Vagina (tissue), 2 donors: ENCODE results near the gene MYO7B. TPM values are rescaled to one million over a fixed set of nuclear protein-coding genes. Genes with fewer than 3 reads are reported as not detected.

Source experiments
- DNase-seq, 2 donors: peaks; one replicate each; pipeline ENCODE4 v3.0.0-alpha.2; 2017; ENCODE audit errors: extremely low spot score in 2 of 2
- H3K27ac ChIP-seq: fragments of 200-600 bp; sonication (generic); one replicate; pipeline ENCODE4 v1.5.1; 2019
- H3K27me3 ChIP-seq: fragments of 200-600 bp; sonication (generic); one replicate; pipeline ENCODE4 v1.5.1; 2019
- H3K36me3 ChIP-seq, 2 donors: fragments of 200-600 bp; sonication (generic); one replicate each; pipeline ENCODE4 v1.5.1; 2017 to 2019
- H3K4me1 ChIP-seq: fragments of 200-600 bp; sonication (generic); one replicate; pipeline ENCODE4 v1.5.1; 2019
- H3K4me3 ChIP-seq, 2 donors: fragments of 200-600 bp; sonication (generic); 1 replicate in 1 of 2; 2 replicates in 1 of 2; pipeline ENCODE4 v1.5.1; 2016 to 2019
- H3K9me3 ChIP-seq: fragments of 200-600 bp; sonication (generic); one replicate; pipeline ENCODE4 v1.5.1; 2019
- POLR2A ChIP-seq, 2 donors: fragments of 450-650 bp; IDR thresholded peaks; one replicate each; pipeline ENCODE4 v1.6.1; 2017; ENCODE audit warnings: antibody characterized with exemption in 2 of 2, mild to moderate bottlenecking in 2 of 2, moderate library complexity in 2 of 2
- POLR2AphosphoS5 ChIP-seq, 2 donors: sonication (generic); formaldehyde crosslinking; IDR thresholded peaks; one replicate each; pipeline ENCODE4 v1.9.0; 2017; ENCODE audit warnings: antibody characterized with exemption in 2 of 2, mild to moderate bottlenecking in 2 of 2, low read depth in 1 of 2; ENCODE audit not compliant: insufficient read depth in 1 of 2
- intact Hi-C: fragments of 100-400 bp; cut with DNase I; formaldehyde crosslinking; loops from one replicate; pipeline ENCODE4 v1.15.1; 2023
- total RNA-seq: library from RNA; depleted of rRNA; stranded (reverse); fragments of >200 nt; gene quantifications from one replicate; pipeline ENCODE4 v1.2.3, GENCODE V29; 2016
- TF ChIP-seq, protein P1 (sequence below), 3 experiments: fragments of 450-650 bp in 2 of 3; fragments of 200-600 bp in 1 of 3; sonication (generic) in 1 of 3; IDR thresholded peaks; one replicate each; pipeline ENCODE4 v1.5.1; 2017 to 2019; ENCODE audit warnings: antibody characterized with exemption in 3 of 3, mild to moderate bottlenecking in 2 of 3, moderate library complexity in 2 of 3

MYO7B gene
- total RNA-seq, 1 donor from 2014 or later: not detected

DNA sequence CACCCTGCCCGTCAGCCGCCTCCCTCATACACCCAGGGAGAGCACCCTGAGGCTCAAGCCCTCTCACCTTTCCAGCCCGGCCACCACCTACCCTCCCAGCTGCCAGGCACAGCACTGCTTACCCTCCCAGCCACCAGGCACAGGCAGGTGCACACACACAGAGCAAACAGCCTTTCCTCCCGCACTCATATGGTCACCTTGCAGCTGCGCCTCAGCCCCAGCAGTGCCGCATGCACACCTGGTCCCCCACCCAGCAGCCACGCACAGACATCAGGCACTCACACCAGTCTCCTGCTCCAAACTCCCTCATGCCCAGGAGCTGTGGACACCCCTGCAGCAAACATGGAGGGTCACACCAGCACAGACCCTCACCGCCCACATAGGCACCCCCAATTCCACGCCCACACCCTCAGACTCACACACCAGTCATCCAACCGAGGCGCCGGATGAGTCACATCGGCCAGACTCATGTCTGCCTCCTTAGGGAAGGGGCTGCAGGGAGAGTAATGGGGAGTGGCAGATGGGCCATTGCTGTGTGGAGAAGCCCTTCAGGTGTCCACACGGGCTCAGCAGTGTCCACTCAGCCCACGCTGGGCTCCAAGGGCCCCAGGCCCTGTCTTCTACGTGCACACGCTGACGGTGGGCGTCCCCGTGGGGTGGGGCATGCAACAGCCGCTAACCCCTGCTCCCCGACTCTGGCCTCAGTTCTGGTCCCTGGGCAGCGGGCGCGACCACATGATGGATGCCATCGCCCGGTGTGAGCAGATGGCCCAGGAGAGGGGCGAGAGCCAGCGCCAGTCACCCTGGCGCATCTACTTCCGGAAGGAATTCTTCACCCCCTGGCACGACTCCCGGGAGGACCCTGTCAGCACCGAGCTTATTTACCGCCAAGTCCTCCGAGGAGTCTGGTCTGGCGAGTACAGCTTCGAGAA, 88.2 kb downstream of the MYO7B start:
- Histone ChIP-seq H3K9me3 (no peaks in the 10 kb centered on the region), H3K27ac (no peak overlapping the region)
- TF ChIP-seq POLR2A (IDR thresholded peaks at IDR 0.05): no peak
- TF ChIP-seq, protein P1, sequence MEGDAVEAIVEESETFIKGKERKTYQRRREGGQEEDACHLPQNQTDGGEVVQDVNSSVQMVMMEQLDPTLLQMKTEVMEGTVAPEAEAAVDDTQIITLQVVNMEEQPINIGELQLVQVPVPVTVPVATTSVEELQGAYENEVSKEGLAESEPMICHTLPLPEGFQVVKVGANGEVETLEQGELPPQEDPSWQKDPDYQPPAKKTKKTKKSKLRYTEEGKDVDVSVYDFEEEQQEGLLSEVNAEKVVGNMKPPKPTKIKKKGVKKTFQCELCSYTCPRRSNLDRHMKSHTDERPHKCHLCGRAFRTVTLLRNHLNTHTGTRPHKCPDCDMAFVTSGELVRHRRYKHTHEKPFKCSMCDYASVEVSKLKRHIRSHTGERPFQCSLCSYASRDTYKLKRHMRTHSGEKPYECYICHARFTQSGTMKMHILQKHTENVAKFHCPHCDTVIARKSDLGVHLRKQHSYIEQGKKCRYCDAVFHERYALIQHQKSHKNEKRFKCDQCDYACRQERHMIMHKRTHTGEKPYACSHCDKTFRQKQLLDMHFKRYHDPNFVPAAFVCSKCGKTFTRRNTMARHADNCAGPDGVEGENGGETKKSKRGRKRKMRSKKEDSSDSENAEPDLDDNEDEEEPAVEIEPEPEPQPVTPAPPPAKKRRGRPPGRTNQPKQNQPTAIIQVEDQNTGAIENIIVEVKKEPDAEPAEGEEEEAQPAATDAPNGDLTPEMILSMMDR (IDR thresholded peaks at IDR 0.05): no peak
- no peak for TF ChIP-seq POLR2AphosphoS5 (IDR thresholded peaks at IDR 0.05; ENCODE audit: insufficient read depth in 1 of 2, low read depth in 1 of 2)

DNA sequence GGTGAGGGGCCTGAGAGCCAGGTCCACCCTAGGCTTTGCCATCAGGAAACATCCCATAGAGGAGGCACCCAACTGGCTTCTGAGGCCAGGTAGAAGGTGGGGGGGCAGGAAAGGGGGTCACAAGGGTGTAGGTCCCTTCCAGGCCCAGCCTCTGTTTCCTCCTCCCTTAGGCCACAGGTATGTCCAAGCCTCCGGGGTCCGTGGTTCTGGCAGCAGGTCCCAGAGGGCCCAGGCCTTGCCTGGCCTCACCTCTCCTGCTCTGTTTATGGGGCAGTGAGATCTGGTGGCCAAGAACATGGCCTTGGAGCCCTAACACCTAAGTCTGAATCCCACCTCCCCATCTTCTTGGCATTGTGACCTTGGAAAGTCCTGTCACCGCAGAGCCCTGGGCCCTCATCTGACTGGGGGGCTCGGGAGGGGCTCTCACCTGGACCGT, 88.9 kb downstream of the MYO7B start:
- no peaks in the 10 kb centered on the region for H3K9me3 ChIP-seq
- TF ChIP-seq POLR2AphosphoS5 (IDR thresholded peaks at IDR 0.05; ENCODE audit: insufficient read depth in 1 of 2, low read depth in 1 of 2) (no peak), POLR2A (IDR thresholded peaks at IDR 0.05) (no peak)
- TF ChIP-seq, protein P1 (IDR thresholded peaks at IDR 0.05): no peak
- no peak for DNase-seq
- intact Hi-C loops: no loop called here
- H3K4me1 ChIP-seq: no peaks in the 10 kb centered on the region
- no peaks in the 10 kb centered on the region for H3K36me3 ChIP-seq
- no peak overlapping the region for H3K4me3 ChIP-seq
- no peak overlapping the region for H3K27ac ChIP-seq
- no peaks in the 10 kb centered on the region for H3K27me3 ChIP-seq

More for the DNA sequence above, 88.2 kb downstream of the MYO7B start:
- Histone ChIP-seq H3K36me3 (no peaks in the 10 kb centered on the region), H3K4me1 (no peaks in the 10 kb centered on the region), H3K4me3 (no peak overlapping the region), H3K27me3 (no peaks in the 10 kb centered on the region)
- DNase-seq: no peak
- intact Hi-C loops: no loop called here

DNA sequence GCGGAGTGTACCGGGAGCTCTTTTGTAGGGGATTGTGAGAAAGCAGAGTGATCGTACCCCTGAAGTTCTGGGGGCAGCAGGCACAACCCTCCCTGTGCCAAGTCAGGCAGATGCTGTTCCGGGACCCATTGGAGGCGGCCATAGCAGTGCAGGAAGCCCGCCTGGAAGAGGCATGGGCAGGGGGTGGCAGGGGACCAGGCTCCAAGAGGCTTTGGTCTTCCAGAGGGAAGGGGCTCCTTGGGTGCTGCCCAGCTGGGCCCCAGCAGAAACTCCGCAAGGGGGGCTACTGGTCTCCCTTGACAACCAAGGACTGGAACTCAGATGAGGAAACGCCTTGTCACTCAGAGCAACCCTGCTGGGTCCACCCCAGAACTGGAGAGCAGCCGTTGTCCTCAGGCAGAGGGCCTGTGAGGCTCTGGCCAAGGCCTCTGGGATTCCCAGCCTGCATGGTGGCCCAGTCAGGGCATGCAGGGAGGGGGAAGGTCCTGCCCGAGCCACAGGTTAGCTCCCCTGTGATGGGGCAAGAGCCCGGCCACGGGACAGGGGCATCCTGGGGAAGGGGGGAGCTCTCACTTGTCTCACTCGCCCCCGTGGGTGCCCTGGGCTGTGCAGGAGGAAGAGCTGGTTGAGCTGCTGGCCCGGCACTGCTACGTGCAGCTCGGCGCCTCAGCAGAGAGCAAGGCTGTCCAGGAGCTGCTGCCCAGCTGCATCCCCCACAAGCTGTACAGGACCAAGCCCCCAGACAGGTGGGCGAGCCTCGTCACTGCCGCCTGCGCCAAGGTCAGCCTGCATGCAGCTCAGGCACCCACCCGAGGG, 89.5 kb downstream of the MYO7B start:
- intact Hi-C loops: no loop called here
- DNase-seq: no peak
- no peaks in the 10 kb centered on the region for H3K36me3 ChIP-seq
- H3K4me1 ChIP-seq: no peaks in the 10 kb centered on the region
- TF ChIP-seq POLR2A (IDR thresholded peaks at IDR 0.05): no peak
- TF ChIP-seq, protein P1 (IDR thresholded peaks at IDR 0.05): no peak
- TF ChIP-seq POLR2AphosphoS5 (IDR thresholded peaks at IDR 0.05; ENCODE audit: insufficient read depth in 1 of 2, low read depth in 1 of 2): no peak
- H3K27ac ChIP-seq: no peak overlapping the region
- no peak overlapping the region for H3K4me3 ChIP-seq
- no peaks in the 10 kb centered on the region for H3K9me3 ChIP-seq
- H3K27me3 ChIP-seq: no peaks in the 10 kb centered on the region

DNA sequence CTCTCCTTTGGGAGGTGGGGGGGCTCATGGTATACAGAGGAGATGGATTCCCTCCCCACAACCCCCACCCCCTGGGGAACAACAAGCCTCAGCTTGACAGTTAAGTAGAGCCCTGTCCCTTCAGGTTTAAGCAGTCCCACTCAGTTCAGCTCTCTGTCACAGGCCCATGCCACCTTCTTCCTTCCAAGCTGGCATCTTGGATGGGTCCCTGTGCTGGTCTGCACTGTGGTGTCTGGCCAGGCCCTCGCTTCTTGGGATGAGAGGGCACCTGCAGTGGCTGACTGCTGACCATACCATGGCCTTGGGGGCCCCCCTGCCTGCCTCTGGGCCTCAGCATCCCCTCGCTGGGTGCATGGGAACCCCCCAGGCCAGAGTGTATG, 90.1 kb downstream of the MYO7B start:
- intact Hi-C loops: no loop called here
- Histone ChIP-seq H3K4me1 (no peaks in the 10 kb centered on the region), H3K27ac (no peak overlapping the region), H3K4me3 (no peak overlapping the region), H3K9me3 (no peaks in the 10 kb centered on the region), H3K36me3 (no peaks in the 10 kb centered on the region), H3K27me3 (no peaks in the 10 kb centered on the region)
- TF ChIP-seq POLR2A (IDR thresholded peaks at IDR 0.05): no peak
- TF ChIP-seq, protein P1 (IDR thresholded peaks at IDR 0.05): no peak
- no peak for TF ChIP-seq POLR2AphosphoS5 (IDR thresholded peaks at IDR 0.05; ENCODE audit: insufficient read depth in 1 of 2, low read depth in 1 of 2)
- no peak for DNase-seq
